GM12878 (cell line): ENCODE measurements around the gene ITPR3. TPM values are rescaled to one million over a fixed set of nuclear protein-coding genes. Genes with fewer than 3 reads are reported as not detected.

Experiments
- ATAC-seq: fragments of 200-7000 bp; cut with Tn5 transposase; 3 replicates; pipeline ENCODE4 v1.9.1; 2020; ENCODE audit warnings: mild to moderate bottlenecking, moderate library complexity
- BruUV-seq: library from RNA; stranded (reverse); fragments of 400-500 nt; replicated peaks from 2 replicates; lab custom pipeline; 2021; lab: Mats Ljungman, UMichigan
- CTCF ChIA-PET: fragments of 300-600 bp; sonication (Branson Sonifier 250); formaldehyde crosslinking; extraction: SDS; loops from one replicate; lab custom pipeline; 2021; ENCODE audit warnings: inconsistent platforms; lab: Yijun Ruan, JAX
- POLR2A ChIA-PET: fragments of 350-600 bp; formaldehyde crosslinking; extraction: SDS; loops from one replicate; lab custom pipeline; 2021; ENCODE audit warnings: inconsistent platforms; lab: Charles Lee
- RAD21 ChIA-PET: fragments of 300-600 bp; sonication (Branson Sonifier 250); formaldehyde crosslinking; loops from one replicate; lab custom pipeline; 2023; ENCODE audit warnings: antibody characterized with exemption; ENCODE audit not compliant: unreplicated experiment; lab: Charles Lee
- SMC1A ChIA-PET: fragments of 300-600 bp; sonication (Branson Sonifier 250); formaldehyde crosslinking; loops from one replicate; lab custom pipeline; 2023; ENCODE audit not compliant: unreplicated experiment, uncharacterized antibody; lab: Charles Lee
- DNase-seq: peaks from one replicate; pipeline ENCODE4 v3.0.0-alpha.2; 2011; ENCODE audit warnings: low read depth, low spot score
- FAIRE-seq: peaks from 3 replicates; lab custom pipeline; 2011; peaks lifted over from hg19 to GRCh38; lab: Jason Lieb, UNC
- H2AFZ ChIP-seq: 2 replicates; pipeline ENCODE4 v1.6.0; 2011; ENCODE audit warnings: low read depth, low read length, control low read depth; ENCODE audit not compliant: control insufficient read depth
- H3K27ac ChIP-seq: 2 replicates; pipeline ENCODE4 v1.5.1; 2011; ENCODE audit warnings: control low read depth; ENCODE audit not compliant: control insufficient read depth, insufficient read depth
- H3K27me3 ChIP-seq, 2 experiments: replicated peaks in 1 of 2; 2 replicates each; pipeline versions ENCODE4 v1.6.0 to v1.6.1; 2011; ENCODE audit warnings: low read length in 1 of 2; ENCODE audit not compliant: control insufficient read depth in 2 of 2, insufficient read depth in 2 of 2
- H3K36me3 ChIP-seq, 2 experiments: 2 replicates each; pipeline ENCODE4 v1.5.1; 2011; ENCODE audit warnings: low read length in 1 of 2; ENCODE audit not compliant: control insufficient read depth in 2 of 2, insufficient read depth in 2 of 2
- H3K4me1 ChIP-seq: 2 replicates; pipeline ENCODE4 v1.6.1; 2011; ENCODE audit warnings: mild to moderate bottlenecking, low read length, moderate library complexity, mixed read lengths; ENCODE audit not compliant: control insufficient read depth, insufficient read depth
- H3K4me2 ChIP-seq: 2 replicates; pipeline ENCODE4 v1.6.0; 2011; ENCODE audit warnings: control low read depth; ENCODE audit not compliant: control insufficient read depth, insufficient read depth
- H3K4me3 ChIP-seq: fragments of 200-600 bp; sonication (generic); 2 replicates; pipeline ENCODE4 v1.5.1; 2016
- H3K79me2 ChIP-seq: 2 replicates; pipeline ENCODE4 v1.6.0; 2011; ENCODE audit warnings: low read length; ENCODE audit not compliant: control insufficient read depth, insufficient read depth
- H3K9ac ChIP-seq: 2 replicates; pipeline ENCODE4 v1.8.0; 2011; ENCODE audit warnings: low read length, control low read depth, mixed read lengths; ENCODE audit not compliant: control insufficient read depth, insufficient read depth
- H3K9me3 ChIP-seq: replicated peaks from 3 replicates; pipeline ENCODE4 v1.5.1; 2011; ENCODE audit warnings: mild to moderate bottlenecking, low read length; ENCODE audit not compliant: control insufficient read depth, insufficient read depth
- H4K20me1 ChIP-seq: 2 replicates; pipeline ENCODE4 v1.6.0; 2011; ENCODE audit not compliant: control insufficient read depth, insufficient read depth
- ASH2L ChIP-seq: fragments of 300-600, 200-600 bp; sonication (generic); IDR thresholded peaks from 2 replicates; pipeline ENCODE4 v1.6.1; 2017; ENCODE audit warnings: low read depth, mild to moderate bottlenecking, borderline replicate concordance
- CHD1 ChIP-seq: IDR thresholded peaks from 2 replicates; pipeline ENCODE4 v1.6.1; 2012; ENCODE audit warnings: low read depth, low read length, improper control_type of control experiment
- CHD4 ChIP-seq: fragments of 200-600 bp; sonication (generic); IDR thresholded peaks from 2 replicates; pipeline ENCODE4 v1.6.1; 2016; ENCODE audit warnings: mild to moderate bottlenecking
- ETV6 ChIP-seq, 2 experiments: fragments of 450-650 bp in 1 of 2; IDR thresholded peaks in 1 of 2; conservative IDR thresholded peaks in 1 of 2; 2 replicates each; pipeline ENCODE4 v1.6.1; 2014; ENCODE audit warnings: antibody characterized with exemption in 1 of 2, borderline replicate concordance in 1 of 2, low read depth in 1 of 2, mild to moderate bottlenecking in 1 of 2, moderate library complexity in 1 of 2
- FOXK2 ChIP-seq: fragments of 450-650 bp; IDR thresholded peaks from 2 replicates; pipeline ENCODE4 v1.6.1; 2017; ENCODE audit warnings: mild to moderate bottlenecking, moderate library complexity
- SREBF1 ChIP-seq: IDR thresholded peaks from 2 replicates; pipeline ENCODE4 v1.6.1; 2012; ENCODE audit warnings: mild to moderate bottlenecking, low read length
- USF2 ChIP-seq: IDR thresholded peaks from 2 replicates; pipeline ENCODE4 v1.6.1; 2011; ENCODE audit warnings: low read depth, low read length, improper control_type of control experiment, borderline replicate concordance
- YY1 ChIP-seq: IDR thresholded peaks from 2 replicates; pipeline ENCODE4 v1.6.1; 2011; ENCODE audit warnings: low read depth, mild to moderate bottlenecking, low read length
- ZZZ3 ChIP-seq: IDR thresholded peaks from 2 replicates; pipeline ENCODE4 v1.6.1; 2011; ENCODE audit warnings: low read depth; ENCODE audit not compliant: control insufficient read depth, insufficient read length
- WGBS: methylation state at CpG from one replicate; pipeline ENCODE4 v1.1.6; 2016; ENCODE audit warnings: low lambda C conversion rate; ENCODE audit not compliant: insufficient replicate concordance, insufficient coverage; ENCODE audit errors: missing lambda C conversion rate; 5-methylcytosine and 5-hydroxymethylcytosine counted together
- in situ Hi-C: fragments of 300-500 bp; cut with MboI; formaldehyde crosslinking; loops from 9 replicates; pipeline ENCODE4 v1.14.3; 2018; ENCODE audit warnings: mixed read lengths
- intact Hi-C: fragments of 100-400 bp; cut with micrococcal nuclease; formaldehyde crosslinking; loops from one replicate; pipeline ENCODE4 v1.14.2; 2022; ENCODE audit not compliant: unreplicated experiment
- polyA plus RNA-seq, 11 experiments: library from polyadenylated mRNA; depleted of rRNA in 4 of 11; unstranded in 6 of 11; stranded (reverse) in 5 of 11; fragments of >200 nt; fragmentation: Nextera tagmentation in 4 of 11; fragmentation: Illumina TruSeq in 1 of 11; extraction: Ambion mirVana in 4 of 11; extraction: Trizol in 1 of 11; gene quantifications; 1 replicate in 1 of 11; 2 replicates in 10 of 11; pipeline versions ENCODE4 v1.2.1 to v1.2.3, GENCODE V29; 2011 to 2016; ENCODE audit warnings: inconsistent platforms in 2 of 11, missing spikeins in 2 of 11, low read depth in 1 of 11
- total RNA-seq, 4 experiments: library from RNA; depleted of rRNA in 3 of 4; stranded (reverse); fragments of >200 nt in 3 of 4; fragmentation: Illumina TruSeq in 1 of 4; extraction: Trizol in 1 of 4; gene quantifications; 2 replicates each; pipeline versions ENCODE4 v1.2.1 to v1.2.3, GENCODE V29; 2013 to 2021

ITPR3 gene
- total and polyA plus RNA-seq, 10 of the 15 experiments (the other 5 are each of a cell fraction or from before 2014, with no cell fraction given): 0.32 to 34.0 (median 11.9) TPM

GRCh38 chr6:33638556-33638955 lies 17.4 kb downstream of the ITPR3 start:
- in situ Hi-C loops: no loop called here
- no TSS peak for BruUV-seq

GRCh38 chr6:33639559-33639958 lies 18.4 kb downstream of the ITPR3 start:
- H3K9ac ChIP-seq: no peak overlapping the region
- no TSS peak for BruUV-seq
- intact Hi-C loops (no loop called here), in situ Hi-C loops (no loop called here)
- no peaks in the 10 kb centered on the region; the same call in 1 of the 2 replicates for H3K4me1 ChIP-seq
- no peak overlapping the region for H3K4me3 ChIP-seq
- FAIRE-seq: no peak
- TF ChIP-seq USF2 (no peak), ETV6 (conservative IDR thresholded peaks at IDR 0.05 in 1 of 2, IDR thresholded peaks at IDR 0.05 in 1 of 2; ENCODE audit: borderline replicate concordance in 1 of 2, low read depth in 1 of 2) (no peak), ZZZ3 (no peak)
- H3K79me2 ChIP-seq: peaks cover 4% of the 10 kb centered on the region
- SMC1A ChIA-PET: no interaction called here
- POLR2A ChIA-PET: no interaction called here
- no peak for DNase-seq
- no peak overlapping the region for H3K4me2 ChIP-seq
- no peaks in the 10 kb centered on the region for H3K9me3 ChIP-seq
- ATAC-seq: no peak
- H2AFZ ChIP-seq: no peak overlapping the region
- H4K20me1 ChIP-seq: peaks cover under 1% of the 10 kb centered on the region
- H3K27ac ChIP-seq: no peak overlapping the region
- H3K36me3 ChIP-seq: peaks cover 0 to 10% of the 10 kb centered on the region in 2 experiments; a peak in 3 of 4 replicates
- H3K27me3 ChIP-seq: no peaks in the 10 kb centered on the region
- 100% methylated on average over 1 of the region's 1 CpG for WGBS
- RAD21 ChIA-PET: no interaction called here
- CTCF ChIA-PET: no interaction called here

More at GRCh38 chr6:33638556-33638955, 17.4 kb downstream of the ITPR3 start:
- peaks cover 5% of the 10 kb centered on the region for H4K20me1 ChIP-seq
- peaks cover 0 to 10% of the 10 kb centered on the region in 2 experiments; a peak in 3 of 4 replicates for H3K36me3 ChIP-seq
- H3K9ac ChIP-seq: no peak overlapping the region
- no peak overlapping the region for H2AFZ ChIP-seq
- no peak for DNase-seq
- ChIA-PET RAD21 (no interaction called here), CTCF (no interaction called here)
- no peak for TF ChIP-seq YY1
- no peak for TF ChIP-seq CHD1
- TF ChIP-seq FOXK2: no peak
- TF ChIP-seq ASH2L: no peak
- no peak for TF ChIP-seq CHD4
- TF ChIP-seq SREBF1: no peak
- TF ChIP-seq, all 136 proteins: peak for 0
- ATAC-seq (no peak), FAIRE-seq (no peak)
- Histone ChIP-seq H3K4me1 (no peaks in the 10 kb centered on the region; the same call in 1 of the 2 replicates), H3K27ac (0 out of 2 replicates have a peak overlapping the region, but pooled peaks have one; percentile 18), H3K9me3 (no peaks in the 10 kb centered on the region), H3K4me3 (no peak overlapping the region), H3K27me3 (no peaks in the 10 kb centered on the region), H3K79me2 (peaks cover 12% of the 10 kb centered on the region), H3K4me2 (no peak overlapping the region)
- intact Hi-C loops: no loop called here
- WGBS: 65% methylated on average over 3 of the region's 3 CpGs
- POLR2A ChIA-PET: interaction anchor here (0.7 kb wide), 1 partner anchor 38 kb away, joined by 6 read pairs; no protein-coding TSS in a partner anchor
- SMC1A ChIA-PET: no interaction called here
